HEK293T (cell line): ENCODE results near the gene KCNQ5.

Experiments used
- CTBP1 ChIP-seq: fragments of 450-650 bp; IDR thresholded peaks from 2 replicates; pipeline ENCODE4 v1.6.1; 2016; ENCODE audit warnings: borderline replicate concordance
- ELF4 ChIP-seq: fragments of 450-650 bp; IDR thresholded peaks from 2 replicates; pipeline ENCODE4 v1.6.1; 2017; ENCODE audit warnings: antibody characterized with exemption
- FOXA1 ChIP-seq: fragments of 450-650 bp; IDR thresholded peaks from 2 replicates; pipeline ENCODE4 v1.6.1; 2016; ENCODE audit warnings: mild to moderate bottlenecking
- FOXK2 ChIP-seq: fragments of 450-650 bp; IDR thresholded peaks from 2 replicates; pipeline ENCODE4 v1.6.1; 2016; ENCODE audit warnings: mild to moderate bottlenecking
- HDGF ChIP-seq: fragments of 450-650 bp; IDR thresholded peaks from 2 replicates; pipeline ENCODE4 v1.6.1; 2017; ENCODE audit warnings: antibody characterized with exemption, borderline replicate concordance
- LEF1 ChIP-seq: fragments of 450-650 bp; IDR thresholded peaks from 2 replicates; pipeline ENCODE4 v1.6.1; 2017; ENCODE audit warnings: mild to moderate bottlenecking, borderline replicate concordance
- NFRKB ChIP-seq: fragments of 450-650 bp; IDR thresholded peaks from 2 replicates; pipeline ENCODE4 v1.6.1; 2016; ENCODE audit warnings: mild to moderate bottlenecking, moderate library complexity
- SP1 ChIP-seq: fragments of 450-650 bp; IDR thresholded peaks from 2 replicates; pipeline ENCODE4 v1.6.1; 2017
- SUZ12 ChIP-seq: fragments of 450-650 bp; IDR thresholded peaks from 2 replicates; pipeline ENCODE4 v1.6.1; 2016; ENCODE audit warnings: mild to moderate bottlenecking
- TARDBP ChIP-seq: fragments of 450-650 bp; IDR thresholded peaks from 2 replicates; pipeline ENCODE4 v1.6.1; 2016
- TF ChIP-seq, protein P1 (sequence below): fragments of 450-650 bp; IDR thresholded peaks from 2 replicates; pipeline ENCODE4 v1.6.1; 2016

DNA sequence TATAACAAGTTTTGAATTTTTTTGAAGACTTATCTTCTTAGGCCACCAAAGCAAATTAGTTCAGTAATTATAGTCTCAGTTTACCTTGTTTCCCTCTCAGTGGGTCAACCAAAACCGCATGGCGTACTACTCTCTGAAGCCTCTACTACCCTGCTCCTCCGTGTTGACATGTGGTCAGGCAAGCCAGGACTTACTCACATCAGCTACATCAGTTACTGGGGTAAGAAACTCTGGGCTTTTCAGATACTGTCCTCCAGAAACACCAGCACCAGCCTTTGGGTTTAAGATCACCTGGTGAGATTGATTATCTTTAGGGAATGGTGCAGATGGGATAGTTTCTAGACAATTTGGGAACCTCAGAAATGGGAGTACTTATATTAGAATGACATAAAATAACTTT, 55.1 kb downstream of the KCNQ5 start:
- TF ChIP-seq FOXK2 (no peak), ELF4 (no peak), LEF1 (no peak), HDGF (no peak), SP1 (no peak), SUZ12 (no peak), TARDBP (no peak), NFRKB (no peak), CTBP1 (no peak), FOXA1 (no peak)
- TF ChIP-seq, protein P1, sequence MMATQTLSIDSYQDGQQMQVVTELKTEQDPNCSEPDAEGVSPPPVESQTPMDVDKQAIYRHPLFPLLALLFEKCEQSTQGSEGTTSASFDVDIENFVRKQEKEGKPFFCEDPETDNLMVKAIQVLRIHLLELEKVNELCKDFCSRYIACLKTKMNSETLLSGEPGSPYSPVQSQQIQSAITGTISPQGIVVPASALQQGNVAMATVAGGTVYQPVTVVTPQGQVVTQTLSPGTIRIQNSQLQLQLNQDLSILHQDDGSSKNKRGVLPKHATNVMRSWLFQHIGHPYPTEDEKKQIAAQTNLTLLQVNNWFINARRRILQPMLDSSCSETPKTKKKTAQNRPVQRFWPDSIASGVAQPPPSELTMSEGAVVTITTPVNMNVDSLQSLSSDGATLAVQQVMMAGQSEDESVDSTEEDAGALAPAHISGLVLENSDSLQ: no peak
